Gastroesophageal sphincter (tissue), 3 donors: Measurements from ENCODE around the gene KNDC1.

Source experiments
- EP300 ChIP-seq: sonication (generic); formaldehyde crosslinking; IDR thresholded peaks from one replicate; pipeline ENCODE4 v1.6.1; 2017; ENCODE audit warnings: antibody characterized with exemption, mild to moderate bottlenecking
- POLR2A ChIP-seq, 2 donors: fragments of 450-650 bp; IDR thresholded peaks; one replicate each; pipeline ENCODE4 v1.6.1; 2017; ENCODE audit warnings: antibody characterized with exemption in 2 of 2, mild to moderate bottlenecking in 2 of 2, moderate library complexity in 1 of 2
- POLR2AphosphoS5 ChIP-seq: sonication (generic); formaldehyde crosslinking; IDR thresholded peaks from one replicate; pipeline ENCODE4 v1.6.1; 2017; ENCODE audit warnings: antibody characterized with exemption
- TF ChIP-seq, protein P1 (sequence below), 4 experiments: fragments of 200-600 bp in 2 of 4; fragments of 450-650 bp in 2 of 4; sonication (generic) in 1 of 4; IDR thresholded peaks; one replicate each; pipeline ENCODE4 v1.5.1; 2017 to 2019; ENCODE audit warnings: antibody characterized with exemption in 4 of 4, mild to moderate bottlenecking in 2 of 4, moderate library complexity in 2 of 4

DNA sequence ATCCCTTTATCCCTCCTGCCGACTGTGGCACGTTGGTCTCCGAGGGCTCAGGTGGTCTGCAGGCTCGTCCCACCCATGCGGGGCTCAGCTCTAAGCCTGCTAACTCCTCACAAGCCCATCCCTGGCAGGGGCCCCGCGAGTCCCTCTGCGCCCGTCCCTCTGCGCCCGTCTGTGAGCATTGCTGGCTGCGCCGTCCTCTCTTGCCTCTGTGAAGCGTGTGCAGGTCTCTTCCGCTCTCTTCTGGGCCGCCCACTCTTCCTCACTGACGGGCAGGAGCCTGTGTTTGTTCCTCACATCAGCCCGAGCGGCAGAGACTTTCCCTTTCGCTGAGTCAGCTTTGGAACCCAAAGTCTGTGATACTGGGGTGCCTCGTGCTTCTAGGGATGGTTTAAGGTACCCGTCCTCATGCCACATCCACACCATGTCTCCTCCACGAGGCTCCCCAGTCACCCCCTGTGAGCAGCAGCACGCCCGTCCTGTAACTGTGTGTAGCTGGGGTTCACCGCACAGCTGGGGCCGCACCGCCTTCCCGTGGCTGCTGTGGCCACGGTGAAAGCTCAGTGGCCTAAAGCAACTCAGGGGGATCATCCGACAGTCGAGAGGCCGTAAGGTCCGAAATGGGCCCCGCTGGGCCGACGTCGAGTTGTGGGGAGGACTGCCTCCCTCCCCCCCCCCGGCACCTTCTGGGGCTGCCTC is 36.8 kb upstream of the KNDC1 start:
- TF ChIP-seq, protein P1, sequence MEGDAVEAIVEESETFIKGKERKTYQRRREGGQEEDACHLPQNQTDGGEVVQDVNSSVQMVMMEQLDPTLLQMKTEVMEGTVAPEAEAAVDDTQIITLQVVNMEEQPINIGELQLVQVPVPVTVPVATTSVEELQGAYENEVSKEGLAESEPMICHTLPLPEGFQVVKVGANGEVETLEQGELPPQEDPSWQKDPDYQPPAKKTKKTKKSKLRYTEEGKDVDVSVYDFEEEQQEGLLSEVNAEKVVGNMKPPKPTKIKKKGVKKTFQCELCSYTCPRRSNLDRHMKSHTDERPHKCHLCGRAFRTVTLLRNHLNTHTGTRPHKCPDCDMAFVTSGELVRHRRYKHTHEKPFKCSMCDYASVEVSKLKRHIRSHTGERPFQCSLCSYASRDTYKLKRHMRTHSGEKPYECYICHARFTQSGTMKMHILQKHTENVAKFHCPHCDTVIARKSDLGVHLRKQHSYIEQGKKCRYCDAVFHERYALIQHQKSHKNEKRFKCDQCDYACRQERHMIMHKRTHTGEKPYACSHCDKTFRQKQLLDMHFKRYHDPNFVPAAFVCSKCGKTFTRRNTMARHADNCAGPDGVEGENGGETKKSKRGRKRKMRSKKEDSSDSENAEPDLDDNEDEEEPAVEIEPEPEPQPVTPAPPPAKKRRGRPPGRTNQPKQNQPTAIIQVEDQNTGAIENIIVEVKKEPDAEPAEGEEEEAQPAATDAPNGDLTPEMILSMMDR (IDR thresholded peaks at IDR 0.05) = no peak
- TF ChIP-seq POLR2A (IDR thresholded peaks at IDR 0.05) (no peak), POLR2AphosphoS5 (no peak), EP300 (no peak)
